ENCODE data around the gene EIF1B.

EIF1B gene

DNA sequence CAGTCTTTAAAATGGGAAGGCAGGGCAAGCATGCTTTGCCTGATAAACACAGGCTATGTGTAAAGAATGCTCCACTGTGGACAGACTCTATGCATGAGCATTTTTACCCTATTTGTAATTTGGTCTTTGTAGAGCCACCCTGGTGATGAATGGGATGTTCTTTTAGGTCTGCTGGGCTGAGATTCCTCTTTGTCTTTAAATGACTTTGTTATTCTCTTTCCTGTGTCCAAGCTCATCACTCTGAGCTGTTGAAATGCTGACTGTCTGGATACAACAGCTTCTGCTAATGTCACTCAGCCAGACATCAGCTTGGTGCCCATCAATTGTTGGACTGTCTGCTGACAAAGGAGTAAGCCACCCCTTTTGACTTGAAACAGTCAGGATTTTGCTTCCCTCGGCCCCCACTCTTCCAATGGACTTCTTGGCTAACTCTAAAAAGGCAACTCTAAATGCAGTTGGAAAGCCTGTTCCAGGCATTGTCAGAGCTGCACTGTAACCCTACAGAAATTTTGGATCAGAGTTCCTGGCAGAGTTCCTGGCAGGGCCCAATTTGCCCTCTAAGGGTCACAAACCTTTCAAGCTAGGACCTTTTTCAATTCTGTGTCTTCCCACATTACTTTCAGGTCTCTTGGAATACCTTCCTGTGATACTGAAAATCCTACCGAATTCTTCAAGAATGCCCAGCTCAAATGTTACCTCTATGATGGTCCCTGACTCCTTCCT is 40.5 kb upstream of the EIF1B start:
- TF ChIP-seq, protein P1, sequence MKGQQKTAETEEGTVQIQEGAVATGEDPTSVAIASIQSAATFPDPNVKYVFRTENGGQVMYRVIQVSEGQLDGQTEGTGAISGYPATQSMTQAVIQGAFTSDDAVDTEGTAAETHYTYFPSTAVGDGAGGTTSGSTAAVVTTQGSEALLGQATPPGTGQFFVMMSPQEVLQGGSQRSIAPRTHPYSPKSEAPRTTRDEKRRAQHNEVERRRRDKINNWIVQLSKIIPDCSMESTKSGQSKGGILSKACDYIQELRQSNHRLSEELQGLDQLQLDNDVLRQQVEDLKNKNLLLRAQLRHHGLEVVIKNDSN (IDR thresholded peaks at IDR 0.05), result no peak
- TF ChIP-seq RAD21 (IDR thresholded peaks at IDR 0.05; ENCODE audit: low read depth) (no peak), EP300 (IDR thresholded peaks at IDR 0.05; ENCODE audit: borderline replicate concordance) (no peak), CREB1 (IDR thresholded peaks at IDR 0.05; ENCODE audit: low read depth) (no peak)

DNA sequence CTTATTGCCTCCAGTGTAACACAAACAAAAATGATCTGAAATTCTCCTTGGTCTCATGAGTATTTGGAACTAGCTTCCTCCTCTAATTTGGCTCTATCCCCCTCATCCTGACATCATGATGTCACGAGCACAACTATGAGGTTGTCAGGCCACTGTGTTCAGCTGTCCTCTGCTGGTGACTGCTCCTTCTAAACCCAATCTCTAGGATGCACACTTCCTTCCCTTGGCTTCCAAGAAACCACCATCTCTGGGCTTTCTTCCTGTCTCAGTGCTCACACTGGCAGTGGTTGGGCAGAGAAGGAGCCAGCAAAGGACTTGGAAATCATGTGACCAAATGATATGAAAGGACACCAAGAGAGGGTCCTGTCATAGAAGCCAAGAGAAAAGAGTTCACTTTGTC is 30.7 kb upstream of the EIF1B start:
- TF ChIP-seq ZBTB7A (IDR thresholded peaks at IDR 0.05; ENCODE audit: low read depth) (no peak), YY1 (IDR thresholded peaks at IDR 0.05; ENCODE audit: low read depth) (no peak), CEBPB (IDR thresholded peaks at IDR 0.05) (no peak), EP300 (IDR thresholded peaks at IDR 0.05; ENCODE audit: borderline replicate concordance) (no peak)

DNA sequence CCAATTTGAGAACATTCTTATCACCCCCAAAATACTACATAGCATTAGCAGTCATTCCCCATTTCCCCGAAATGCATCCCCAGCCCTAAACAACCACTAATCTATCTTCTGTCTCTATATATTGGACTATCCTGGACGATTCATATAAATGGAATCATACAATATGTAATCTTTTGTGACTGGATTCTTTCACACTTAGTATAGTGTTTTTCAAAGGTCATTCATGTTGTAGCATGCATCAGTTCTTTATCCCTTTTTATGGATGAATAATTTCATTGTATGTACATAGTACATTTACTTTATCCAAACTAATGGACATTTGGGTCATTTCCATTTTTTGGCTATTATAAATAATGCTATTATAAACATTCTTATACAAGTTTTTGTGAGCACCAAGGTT is 27.5 kb upstream of the EIF1B start:
- TF ChIP-seq, protein P2, sequence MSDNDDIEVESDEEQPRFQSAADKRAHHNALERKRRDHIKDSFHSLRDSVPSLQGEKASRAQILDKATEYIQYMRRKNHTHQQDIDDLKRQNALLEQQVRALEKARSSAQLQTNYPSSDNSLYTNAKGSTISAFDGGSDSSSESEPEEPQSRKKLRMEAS (IDR thresholded peaks at IDR 0.05), result no peak
- TF ChIP-seq TEAD4 (IDR thresholded peaks at IDR 0.05) (no peak), CEBPB (IDR thresholded peaks at IDR 0.05) (no peak), RAD21 (IDR thresholded peaks at IDR 0.05; ENCODE audit: low read depth) (no peak), ZBTB7A (IDR thresholded peaks at IDR 0.05; ENCODE audit: low read depth) (no peak), TAF1 (IDR thresholded peaks at IDR 0.05; ENCODE audit: low read depth) (no peak), CREB1 (IDR thresholded peaks at IDR 0.05; ENCODE audit: low read depth) (no peak), YY1 (IDR thresholded peaks at IDR 0.05; ENCODE audit: low read depth) (no peak), FOXM1 (IDR thresholded peaks at IDR 0.05; ENCODE audit: borderline replicate concordance, low read depth) (no peak)
- TF ChIP-seq, protein P1 (IDR thresholded peaks at IDR 0.05), result no peak

DNA sequence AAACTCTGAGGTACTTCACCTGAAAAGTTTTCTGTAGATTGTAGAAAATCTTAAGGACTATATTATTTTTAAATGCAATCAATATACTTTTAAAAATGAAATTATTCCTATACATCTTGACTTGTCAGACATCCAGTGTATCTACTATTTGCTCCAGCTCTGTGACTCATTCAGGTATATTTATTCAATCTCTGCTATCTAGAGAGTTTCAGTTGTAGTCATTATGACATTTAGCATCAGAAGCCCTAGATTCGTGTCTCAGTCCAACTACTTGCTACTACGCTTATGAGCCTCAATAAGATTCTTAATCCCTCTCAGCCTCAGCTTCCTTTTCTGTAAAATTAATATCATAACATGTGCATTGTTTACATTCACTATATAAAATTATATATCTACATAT is 22.3 kb upstream of the EIF1B start:
- TF ChIP-seq TAF1 (IDR thresholded peaks at IDR 0.05; ENCODE audit: low read depth) (no peak), TEAD4 (IDR thresholded peaks at IDR 0.05) (no peak), CREB1 (IDR thresholded peaks at IDR 0.05; ENCODE audit: low read depth) (no peak), ZBTB7A (IDR thresholded peaks at IDR 0.05; ENCODE audit: low read depth) (no peak)

DNA sequence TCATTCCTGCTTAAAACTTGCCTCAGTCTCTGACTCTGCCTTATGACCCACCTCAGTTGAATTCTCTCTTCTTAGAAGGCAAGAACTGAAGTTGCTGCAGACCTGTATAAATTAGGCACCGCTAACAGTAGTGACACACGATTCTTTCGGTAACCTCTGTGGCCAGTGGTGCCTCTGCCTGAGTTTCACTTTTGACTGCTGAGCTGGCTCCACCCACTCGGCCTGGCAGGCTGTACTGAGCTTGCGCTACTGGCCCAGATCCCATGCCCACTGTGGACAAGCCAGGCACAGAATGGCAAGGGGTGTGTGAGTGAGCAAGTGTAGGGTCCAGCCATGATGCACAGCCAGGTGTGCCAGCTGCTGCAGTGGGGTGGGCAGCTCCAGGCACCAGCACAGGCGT is 19.1 kb upstream of the EIF1B start:
- TF ChIP-seq CEBPB (IDR thresholded peaks at IDR 0.05) (no peak), TCF12 (IDR thresholded peaks at IDR 0.05; ENCODE audit: low read depth) (no peak), YY1 (IDR thresholded peaks at IDR 0.05; ENCODE audit: low read depth) (no peak), RAD21 (IDR thresholded peaks at IDR 0.05; ENCODE audit: low read depth) (no peak), TEAD4 (IDR thresholded peaks at IDR 0.05) (no peak), FOXM1 (IDR thresholded peaks at IDR 0.05; ENCODE audit: borderline replicate concordance, low read depth) (no peak), NFIC (IDR thresholded peaks at IDR 0.05) (no peak), ZBTB7A (IDR thresholded peaks at IDR 0.05; ENCODE audit: low read depth) (no peak), EP300 (IDR thresholded peaks at IDR 0.05; ENCODE audit: borderline replicate concordance) (no peak), TAF1 (IDR thresholded peaks at IDR 0.05; ENCODE audit: low read depth) (no peak), CREB1 (IDR thresholded peaks at IDR 0.05; ENCODE audit: low read depth) (no peak)
- TF ChIP-seq, protein P1 (IDR thresholded peaks at IDR 0.05), result no peak
- TF ChIP-seq, protein P3, sequence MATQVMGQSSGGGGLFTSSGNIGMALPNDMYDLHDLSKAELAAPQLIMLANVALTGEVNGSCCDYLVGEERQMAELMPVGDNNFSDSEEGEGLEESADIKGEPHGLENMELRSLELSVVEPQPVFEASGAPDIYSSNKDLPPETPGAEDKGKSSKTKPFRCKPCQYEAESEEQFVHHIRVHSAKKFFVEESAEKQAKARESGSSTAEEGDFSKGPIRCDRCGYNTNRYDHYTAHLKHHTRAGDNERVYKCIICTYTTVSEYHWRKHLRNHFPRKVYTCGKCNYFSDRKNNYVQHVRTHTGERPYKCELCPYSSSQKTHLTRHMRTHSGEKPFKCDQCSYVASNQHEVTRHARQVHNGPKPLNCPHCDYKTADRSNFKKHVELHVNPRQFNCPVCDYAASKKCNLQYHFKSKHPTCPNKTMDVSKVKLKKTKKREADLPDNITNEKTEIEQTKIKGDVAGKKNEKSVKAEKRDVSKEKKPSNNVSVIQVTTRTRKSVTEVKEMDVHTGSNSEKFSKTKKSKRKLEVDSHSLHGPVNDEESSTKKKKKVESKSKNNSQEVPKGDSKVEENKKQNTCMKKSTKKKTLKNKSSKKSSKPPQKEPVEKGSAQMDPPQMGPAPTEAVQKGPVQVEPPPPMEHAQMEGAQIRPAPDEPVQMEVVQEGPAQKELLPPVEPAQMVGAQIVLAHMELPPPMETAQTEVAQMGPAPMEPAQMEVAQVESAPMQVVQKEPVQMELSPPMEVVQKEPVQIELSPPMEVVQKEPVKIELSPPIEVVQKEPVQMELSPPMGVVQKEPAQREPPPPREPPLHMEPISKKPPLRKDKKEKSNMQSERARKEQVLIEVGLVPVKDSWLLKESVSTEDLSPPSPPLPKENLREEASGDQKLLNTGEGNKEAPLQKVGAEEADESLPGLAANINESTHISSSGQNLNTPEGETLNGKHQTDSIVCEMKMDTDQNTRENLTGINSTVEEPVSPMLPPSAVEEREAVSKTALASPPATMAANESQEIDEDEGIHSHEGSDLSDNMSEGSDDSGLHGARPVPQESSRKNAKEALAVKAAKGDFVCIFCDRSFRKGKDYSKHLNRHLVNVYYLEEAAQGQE (IDR thresholded peaks at IDR 0.05; ENCODE audit: low read depth), result no peak
- TF ChIP-seq, protein P2 (IDR thresholded peaks at IDR 0.05), result no peak

DNA sequence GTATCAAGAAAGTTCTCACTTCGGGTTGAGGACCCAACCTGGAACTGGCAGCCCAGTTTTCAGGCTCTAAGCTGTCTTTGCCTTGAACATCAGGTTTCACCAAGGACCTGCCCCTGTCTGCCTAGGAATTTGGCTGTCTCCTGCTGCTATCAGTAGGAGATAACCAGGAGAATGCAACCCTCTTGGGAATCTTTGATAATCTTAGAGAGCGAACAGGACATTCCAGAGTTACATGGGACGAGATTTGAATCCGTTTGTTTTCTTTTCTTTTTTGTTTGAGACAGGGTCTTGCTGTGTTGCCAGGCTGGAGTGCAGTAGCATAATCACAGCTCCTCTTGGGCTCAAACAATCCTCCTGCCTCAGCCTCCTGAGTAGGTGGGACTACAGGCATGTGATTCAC is 18.0 kb upstream of the EIF1B start:
- TF ChIP-seq, protein P2 (IDR thresholded peaks at IDR 0.05), result no peak
- TF ChIP-seq CREB1 (IDR thresholded peaks at IDR 0.05; ENCODE audit: low read depth) (no peak), TAF1 (IDR thresholded peaks at IDR 0.05; ENCODE audit: low read depth) (no peak), FOXM1 (IDR thresholded peaks at IDR 0.05; ENCODE audit: borderline replicate concordance, low read depth) (no peak), EP300 (IDR thresholded peaks at IDR 0.05; ENCODE audit: borderline replicate concordance) (no peak), NFIC (IDR thresholded peaks at IDR 0.05) (no peak), RAD21 (IDR thresholded peaks at IDR 0.05; ENCODE audit: low read depth) (no peak), YY1 (IDR thresholded peaks at IDR 0.05; ENCODE audit: low read depth) (no peak), ZBTB7A (IDR thresholded peaks at IDR 0.05; ENCODE audit: low read depth) (no peak), TCF12 (IDR thresholded peaks at IDR 0.05; ENCODE audit: low read depth) (no peak)
- TF ChIP-seq, protein P3 (IDR thresholded peaks at IDR 0.05; ENCODE audit: low read depth), result no peak
- TF ChIP-seq, protein P1 (IDR thresholded peaks at IDR 0.05), result no peak
